ENCODE results near the gene ACTR8. TPM values are rescaled to one million over a fixed set of nuclear protein-coding genes. Genes with fewer than 3 reads are reported as not detected.

Gene ACTR8
- total RNA-seq, 1 experiment from 2014 or later, result 37.1 TPM

GRCh38 chr3:53835257-53835656, 46.7 kb downstream of the ACTR8 start:
- CTCF ChIA-PET, result interaction anchor here (0.5 to 0.6 kb wide), 2 partner anchors 24 to 154 kb away, joined by 3 to 5 read pairs; no protein-coding TSS in a partner anchor

DNA sequence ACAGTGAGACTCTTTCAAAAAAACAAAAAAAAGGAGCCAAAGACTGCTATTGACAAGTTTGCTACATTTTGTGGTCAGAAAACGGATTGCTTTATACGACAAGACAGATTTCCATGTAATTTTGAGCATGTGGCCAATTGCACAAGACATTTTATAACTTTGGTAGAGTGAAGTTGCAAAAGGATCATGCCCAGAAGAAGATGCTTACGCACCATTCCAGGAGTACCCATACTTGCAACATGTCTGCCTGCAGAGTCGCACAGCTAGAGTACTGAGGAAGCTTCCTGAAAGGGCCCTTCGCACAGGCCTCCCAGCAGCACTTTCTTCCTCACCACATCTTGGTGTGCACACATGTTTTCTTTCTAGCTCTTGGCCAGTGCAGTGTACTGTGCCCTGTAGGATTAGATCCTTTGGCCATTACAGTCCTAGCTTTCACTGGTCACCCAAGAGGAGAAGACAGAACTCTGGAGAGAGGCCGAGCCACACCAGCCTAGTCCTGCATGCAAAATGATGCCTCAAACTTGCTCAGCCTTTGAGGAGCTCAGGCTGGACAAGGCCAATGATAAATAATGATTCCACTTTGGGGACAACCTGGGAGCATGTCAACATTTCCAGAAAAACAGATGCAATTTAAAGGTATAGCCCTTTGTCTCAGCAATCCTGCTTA, 47.4 kb downstream of the ACTR8 start:
- no TSS peak for BruUV-seq (replicated peaks)
- H3K27me3 Mint-ChIP-seq (ENCODE audit: insufficient read depth, unreplicated experiment), result no peaks in the 10 kb centered on the region
- no peak overlapping the region for H3K4me3 Mint-ChIP-seq (ENCODE audit: unreplicated experiment)
- TF ChIP-seq, protein P1, sequence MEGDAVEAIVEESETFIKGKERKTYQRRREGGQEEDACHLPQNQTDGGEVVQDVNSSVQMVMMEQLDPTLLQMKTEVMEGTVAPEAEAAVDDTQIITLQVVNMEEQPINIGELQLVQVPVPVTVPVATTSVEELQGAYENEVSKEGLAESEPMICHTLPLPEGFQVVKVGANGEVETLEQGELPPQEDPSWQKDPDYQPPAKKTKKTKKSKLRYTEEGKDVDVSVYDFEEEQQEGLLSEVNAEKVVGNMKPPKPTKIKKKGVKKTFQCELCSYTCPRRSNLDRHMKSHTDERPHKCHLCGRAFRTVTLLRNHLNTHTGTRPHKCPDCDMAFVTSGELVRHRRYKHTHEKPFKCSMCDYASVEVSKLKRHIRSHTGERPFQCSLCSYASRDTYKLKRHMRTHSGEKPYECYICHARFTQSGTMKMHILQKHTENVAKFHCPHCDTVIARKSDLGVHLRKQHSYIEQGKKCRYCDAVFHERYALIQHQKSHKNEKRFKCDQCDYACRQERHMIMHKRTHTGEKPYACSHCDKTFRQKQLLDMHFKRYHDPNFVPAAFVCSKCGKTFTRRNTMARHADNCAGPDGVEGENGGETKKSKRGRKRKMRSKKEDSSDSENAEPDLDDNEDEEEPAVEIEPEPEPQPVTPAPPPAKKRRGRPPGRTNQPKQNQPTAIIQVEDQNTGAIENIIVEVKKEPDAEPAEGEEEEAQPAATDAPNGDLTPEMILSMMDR (IDR thresholded peaks at IDR 0.05; ENCODE audit: unreplicated experiment), result no peak
- H3K4me1 Mint-ChIP-seq (ENCODE audit: insufficient read depth, unreplicated experiment), result no peaks in the 10 kb centered on the region
- POLR2A ChIA-PET, result no interaction called here
- no peaks in the 10 kb centered on the region for H3K36me3 Mint-ChIP-seq (ENCODE audit: insufficient read depth, unreplicated experiment)
- DNase-seq (ENCODE audit: unreplicated experiment), result no peak
- H3K27ac Mint-ChIP-seq (ENCODE audit: low read depth, unreplicated experiment), result no peak overlapping the region
- CTCF ChIA-PET, result no interaction called here
- no peaks in the 10 kb centered on the region for H3K9me3 Mint-ChIP-seq (ENCODE audit: unreplicated experiment)
- intact Hi-C loops (cut with micrococcal nuclease), result no loop called here

More at GRCh38 chr3:53835257-53835656, 46.7 kb downstream of the ACTR8 start:
- POLR2A ChIA-PET, result no interaction called here
- Mint-ChIP-seq H3K36me3 (ENCODE audit: insufficient read depth, unreplicated experiment) (no peaks in the 10 kb centered on the region), H3K4me1 (ENCODE audit: insufficient read depth, unreplicated experiment) (no peaks in the 10 kb centered on the region), H3K27me3 (ENCODE audit: insufficient read depth, unreplicated experiment) (no peaks in the 10 kb centered on the region), H3K4me3 (ENCODE audit: unreplicated experiment) (no peak overlapping the region), H3K27ac (ENCODE audit: low read depth, unreplicated experiment) (no peak overlapping the region), H3K9me3 (ENCODE audit: unreplicated experiment) (no peaks in the 10 kb centered on the region)
- TF ChIP-seq, protein P1 (IDR thresholded peaks at IDR 0.05; ENCODE audit: unreplicated experiment), result no peak
- intact Hi-C loops (cut with micrococcal nuclease), result no loop called here
- DNase-seq (ENCODE audit: unreplicated experiment), result no peak
- no TSS peak for BruUV-seq (replicated peaks)

DNA sequence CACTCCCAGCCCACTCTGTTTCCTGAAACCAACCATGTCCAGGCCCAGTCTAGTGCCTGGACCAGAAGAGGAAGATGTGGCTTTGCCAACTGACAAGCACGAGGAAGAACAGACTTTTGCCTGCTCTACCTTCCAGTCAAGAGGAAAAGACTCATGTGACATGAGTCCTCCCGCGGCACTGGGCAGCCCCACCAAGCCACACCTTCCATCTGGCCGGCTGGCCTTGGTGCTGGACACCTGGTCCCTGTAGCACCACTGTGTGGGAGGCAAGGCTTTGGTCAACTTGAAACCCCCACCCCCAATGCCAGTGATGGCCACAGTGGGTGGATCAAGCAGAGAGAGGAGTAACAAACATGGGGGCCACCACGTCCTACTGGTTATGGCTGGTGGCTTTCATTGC, 48.3 kb downstream of the ACTR8 start:
- no TSS peak for BruUV-seq (replicated peaks)
- POLR2A ChIA-PET, result no interaction called here
- H3K36me3 Mint-ChIP-seq (ENCODE audit: insufficient read depth, unreplicated experiment), result no peaks in the 10 kb centered on the region
- H3K27me3 Mint-ChIP-seq (ENCODE audit: insufficient read depth, unreplicated experiment), result no peaks in the 10 kb centered on the region
- H3K4me3 Mint-ChIP-seq (ENCODE audit: unreplicated experiment), result no peak overlapping the region
- TF ChIP-seq, protein P1 (IDR thresholded peaks at IDR 0.05; ENCODE audit: unreplicated experiment), result no peak
- CTCF ChIA-PET, result no interaction called here
- no peaks in the 10 kb centered on the region for H3K4me1 Mint-ChIP-seq (ENCODE audit: insufficient read depth, unreplicated experiment)
- intact Hi-C loops (cut with micrococcal nuclease), result no loop called here
- H3K27ac Mint-ChIP-seq (ENCODE audit: low read depth, unreplicated experiment), result no peak overlapping the region
- H3K9me3 Mint-ChIP-seq (ENCODE audit: unreplicated experiment), result no peaks in the 10 kb centered on the region
- DNase-seq (ENCODE audit: unreplicated experiment), result no peak

DNA sequence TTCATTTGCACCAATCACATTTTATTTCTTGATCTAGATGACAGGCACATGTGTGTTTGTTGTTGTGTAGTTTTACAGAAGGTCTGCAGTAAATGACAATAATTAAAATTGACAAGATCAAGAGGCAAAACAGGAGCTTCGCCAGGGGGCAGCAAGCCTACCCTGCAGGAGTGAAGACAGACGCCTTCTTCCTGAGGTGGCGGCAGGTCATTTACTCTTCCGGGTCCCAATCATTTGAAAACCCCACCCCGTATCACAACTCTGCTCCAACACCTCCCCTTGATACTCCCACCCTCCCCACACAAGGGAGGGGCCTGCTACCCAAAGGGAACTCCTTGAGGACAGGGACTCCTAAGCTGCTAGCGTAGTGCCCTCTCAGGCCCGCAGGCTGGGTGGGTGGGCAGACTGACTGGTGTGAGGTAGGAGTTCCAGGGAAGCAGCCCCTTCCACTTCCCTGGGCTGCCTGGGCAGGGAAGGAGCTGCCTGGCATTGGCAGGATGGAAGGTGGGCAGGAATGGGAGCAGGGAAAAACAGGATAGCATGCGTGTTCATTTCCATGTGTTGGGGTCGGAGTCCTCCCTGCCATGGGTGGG, 48.8 kb downstream of the ACTR8 start:
- Mint-ChIP-seq H3K4me1 (ENCODE audit: insufficient read depth, unreplicated experiment) (no peaks in the 10 kb centered on the region), H3K4me3 (ENCODE audit: unreplicated experiment) (no peak overlapping the region), H3K27me3 (ENCODE audit: insufficient read depth, unreplicated experiment) (no peaks in the 10 kb centered on the region), H3K9me3 (ENCODE audit: unreplicated experiment) (no peaks in the 10 kb centered on the region), H3K36me3 (ENCODE audit: insufficient read depth, unreplicated experiment) (no peaks in the 10 kb centered on the region), H3K27ac (ENCODE audit: low read depth, unreplicated experiment) (no peak overlapping the region)
- POLR2A ChIA-PET, result no interaction called here
- TF ChIP-seq, protein P1 (IDR thresholded peaks at IDR 0.05; ENCODE audit: unreplicated experiment), result no peak
- BruUV-seq (replicated peaks), result no TSS peak
- no peak for DNase-seq (ENCODE audit: unreplicated experiment)
- intact Hi-C loops (cut with micrococcal nuclease), result no loop called here
- CTCF ChIA-PET, result interaction anchor here (0.8 kb wide), 1 partner anchor 414 kb away, joined by 4 read pairs; no protein-coding TSS in a partner anchor
